ENCODE results near the gene SLC18B1.

- TF ChIP-seq CTCF (IDR thresholded peaks at IDR 0.05) = no peak
- TF ChIP-seq POLR2A (IDR thresholded peaks at IDR 0.05) = no peak
Measured at GRCh38 chr6:132814716-132815570, 16.5 kb upstream of the SLC18B1 start.

All from lower leg skin (tissue), 3 donors.